CD4-positive, CD25-positive, alpha-beta regulatory T cell (primary cell): ENCODE data around the gene HPSE2. TPM values are rescaled to one million over a fixed set of nuclear protein-coding genes. Genes with fewer than 3 reads are reported as not detected.

Experiments
- ATAC-seq, 2 donors: fragments of 150-1000 bp; cut with Tn5 transposase; one replicate each; pipeline ENCODE4 v1.10.0; 2021; ENCODE audit warnings: low read depth in 2 of 2, moderate number of reproducible peaks in 2 of 2, moderate library complexity in 1 of 2
- DNase-seq, 3 donors: peaks; one replicate each; pipeline versions ENCODE4 v3.0.0 to v3.0.0-alpha.2; 2012 to 2022; ENCODE audit warnings: mixed read lengths in 1 of 3
- H3K27ac ChIP-seq: one replicate; pipeline ENCODE4 v1.7.0; 2013; ENCODE audit warnings: mild to moderate bottlenecking, low read length; ENCODE audit not compliant: insufficient read depth, poor library complexity, severe bottlenecking
- H3K27me3 ChIP-seq: one replicate; pipeline ENCODE4 v1.7.0; 2013; ENCODE audit warnings: low read length; ENCODE audit not compliant: control insufficient read depth, insufficient read depth
- H3K36me3 ChIP-seq: one replicate; pipeline ENCODE4 v1.7.0; 2013; ENCODE audit warnings: mild to moderate bottlenecking, low read length, moderate library complexity; ENCODE audit not compliant: control insufficient read depth, insufficient read depth
- H3K4me1 ChIP-seq: 2 replicates; pipeline ENCODE4 v1.7.0; 2013; ENCODE audit warnings: mild to moderate bottlenecking, low read length; ENCODE audit not compliant: insufficient read depth, control insufficient read depth, poor library complexity, severe bottlenecking
- H3K4me3 ChIP-seq: one replicate; pipeline ENCODE4 v1.7.0; 2013; ENCODE audit warnings: low read depth, mild to moderate bottlenecking, low read length, moderate library complexity
- H3K9me3 ChIP-seq, 2 experiments: 1 replicate in 1 of 2; 2 replicates in 1 of 2; pipeline ENCODE4 v1.7.0; 2013; ENCODE audit warnings: low read length in 2 of 2, mild to moderate bottlenecking in 1 of 2, moderate library complexity in 1 of 2; ENCODE audit not compliant: control insufficient read depth in 2 of 2
- H3K27ac Mint-ChIP-seq, 3 donors: one replicate each; pipeline ENCODE4 v1.8.0; 2020 to 2022; ENCODE audit warnings: mild to moderate bottlenecking in 3 of 3, mixed read lengths in 3 of 3, moderate library complexity in 2 of 3
- H3K27me3 Mint-ChIP-seq: one replicate; pipeline ENCODE4 v1.8.0; 2022; ENCODE audit warnings: mild to moderate bottlenecking, mixed read lengths
- H3K36me3 Mint-ChIP-seq: one replicate; pipeline ENCODE4 v1.8.0; 2020; ENCODE audit warnings: mixed read lengths
- H3K4me1 Mint-ChIP-seq, 4 donors: one replicate each; pipeline ENCODE4 v1.8.0; 2020 to 2022; ENCODE audit warnings: mixed read lengths in 4 of 4, mild to moderate bottlenecking in 1 of 4
- H3K4me3 Mint-ChIP-seq, 4 donors: one replicate each; pipeline ENCODE4 v1.8.0; 2020 to 2022; ENCODE audit warnings: mild to moderate bottlenecking in 4 of 4, mixed read lengths in 4 of 4, moderate library complexity in 3 of 4
- H3K9me3 Mint-ChIP-seq, 7 donors: one replicate each; pipeline ENCODE4 v1.8.0; 2020 to 2022; ENCODE audit warnings: mixed read lengths in 7 of 7, mild to moderate bottlenecking in 3 of 7, moderate library complexity in 2 of 7
- polyA plus RNA-seq, 4 donors: library from polyadenylated mRNA; unstranded; fragments of 300-500 nt; fragmentation: Illumina TruSeq; gene quantifications; one replicate each; pipeline ENCODE4 v1.2.3, GENCODE V29; 2021
- total RNA-seq: library from RNA; stranded (reverse); gene quantifications from one replicate; pipeline ENCODE4 v1.2.3, GENCODE V29; 2022

The HPSE2 gene
- total and polyA plus RNA-seq, 5 donors from 2014 or later, result 0.07 to 0.31 TPM; not detected in 3

- H3K36me3 Mint-ChIP-seq, result no peaks in the 10 kb centered on the region
- no peaks in the 10 kb centered on the region for H3K4me1 ChIP-seq
- peaks cover 11% of the 10 kb centered on the region for H3K27me3 Mint-ChIP-seq
- H3K27me3 ChIP-seq, result peaks cover 6% of the 10 kb centered on the region
- no peak for ATAC-seq
- no peak overlapping the region for H3K4me3 ChIP-seq
- H3K4me3 Mint-ChIP-seq, result no peak overlapping the region
- no peak overlapping the region for H3K27ac ChIP-seq
- H3K36me3 ChIP-seq, result no peaks in the 10 kb centered on the region
- no peaks in the 10 kb centered on the region for H3K9me3 ChIP-seq
- no peak overlapping the region for H3K27ac Mint-ChIP-seq
- no peak for DNase-seq
- no peaks in the 10 kb centered on the region for H3K9me3 Mint-ChIP-seq
- H3K4me1 Mint-ChIP-seq, result no peaks in the 10 kb centered on the region
These were observed 697.2 kb downstream of the HPSE2 start for GRCh38 chr10:98538472-98538871.

DNA sequence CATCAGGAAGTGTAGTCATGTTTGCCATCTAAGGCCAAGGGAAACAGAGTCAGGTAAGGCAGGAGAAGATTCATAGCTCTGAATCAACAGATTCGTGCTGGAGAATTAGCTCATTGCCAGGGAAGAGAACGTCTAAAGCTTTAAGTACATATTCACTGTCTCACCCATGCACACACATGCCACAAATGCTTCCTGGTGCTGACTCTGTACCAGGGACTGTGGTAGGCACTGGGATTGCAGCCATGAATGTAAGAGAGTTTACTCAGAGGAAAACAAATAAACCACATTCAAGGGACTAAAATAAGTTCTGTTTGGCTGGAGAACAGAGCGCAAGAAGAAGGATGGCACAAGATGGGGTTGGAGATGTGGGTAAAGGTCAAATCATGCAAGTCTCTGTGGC is 699.1 kb downstream of the HPSE2 start:
- H3K27ac ChIP-seq, result no peak overlapping the region
- no peak for DNase-seq
- no peaks in the 10 kb centered on the region for H3K4me1 Mint-ChIP-seq
- no peak overlapping the region for H3K27ac Mint-ChIP-seq
- no peaks in the 10 kb centered on the region for H3K9me3 Mint-ChIP-seq
- no peaks in the 10 kb centered on the region for H3K36me3 Mint-ChIP-seq
- ATAC-seq, result no peak
- no peak overlapping the region for H3K4me3 ChIP-seq
- H3K36me3 ChIP-seq, result no peaks in the 10 kb centered on the region
- H3K4me3 Mint-ChIP-seq, result no peak overlapping the region
- H3K4me1 ChIP-seq, result no peaks in the 10 kb centered on the region
- H3K9me3 ChIP-seq, result no peaks in the 10 kb centered on the region
- H3K27me3 Mint-ChIP-seq, result peaks cover 15% of the 10 kb centered on the region
- peaks cover 6% of the 10 kb centered on the region for H3K27me3 ChIP-seq

GRCh38 chr10:98533746-98534445 is 701.8 kb downstream of the HPSE2 start:
- Mint-ChIP-seq H3K4me3 (no peak overlapping the region), H3K36me3 (no peaks in the 10 kb centered on the region), H3K27ac (no peak overlapping the region), H3K27me3 (peaks cover 22% of the 10 kb centered on the region), H3K9me3 (peaks cover 0 to 1% (median 0%) of the 10 kb centered on the region in 7 donors), H3K4me1 (no peaks in the 10 kb centered on the region)
- Histone ChIP-seq H3K9me3 (no peaks in the 10 kb centered on the region), H3K27ac (no peak overlapping the region), H3K4me3 (no peak overlapping the region), H3K27me3 (peaks cover 3% of the 10 kb centered on the region), H3K4me1 (no peaks in the 10 kb centered on the region), H3K36me3 (no peaks in the 10 kb centered on the region)
- DNase-seq (no peak), ATAC-seq (no peak)

GRCh38 chr10:98533241-98533640 is 702.4 kb downstream of the HPSE2 start:
- H3K27me3 Mint-ChIP-seq, result peaks cover 20% of the 10 kb centered on the region
- no peak overlapping the region for H3K27ac Mint-ChIP-seq
- DNase-seq (no peak), ATAC-seq (no peak)
- H3K4me3 Mint-ChIP-seq, result no peak overlapping the region
- H3K4me1 Mint-ChIP-seq, result no peaks in the 10 kb centered on the region
- Histone ChIP-seq H3K4me1 (no peaks in the 10 kb centered on the region), H3K27me3 (peaks cover 3% of the 10 kb centered on the region), H3K36me3 (no peaks in the 10 kb centered on the region), H3K4me3 (no peak overlapping the region), H3K9me3 (no peaks in the 10 kb centered on the region), H3K27ac (no peak overlapping the region)
- H3K36me3 Mint-ChIP-seq, result no peaks in the 10 kb centered on the region
- peaks cover 0 to 1% (median 0%) of the 10 kb centered on the region in 7 donors for H3K9me3 Mint-ChIP-seq

GRCh38 chr10:98528805-98529183 is 706.9 kb downstream of the HPSE2 start:
- peaks cover 4% of the 10 kb centered on the region for H3K27me3 ChIP-seq
- H3K4me3 ChIP-seq, result no peak overlapping the region
- Mint-ChIP-seq H3K4me1 (no peaks in the 10 kb centered on the region), H3K9me3 (peaks cover 0 to 1% (median 0%) of the 10 kb centered on the region in 7 donors), H3K36me3 (no peaks in the 10 kb centered on the region), H3K27me3 (peaks cover 10% of the 10 kb centered on the region), H3K27ac (no peak overlapping the region), H3K4me3 (no peak overlapping the region)
- ATAC-seq (no peak), DNase-seq (no peak)
- H3K36me3 ChIP-seq, result no peaks in the 10 kb centered on the region
- no peak overlapping the region for H3K27ac ChIP-seq
- no peaks in the 10 kb centered on the region for H3K4me1 ChIP-seq
- no peaks in the 10 kb centered on the region for H3K9me3 ChIP-seq

DNA sequence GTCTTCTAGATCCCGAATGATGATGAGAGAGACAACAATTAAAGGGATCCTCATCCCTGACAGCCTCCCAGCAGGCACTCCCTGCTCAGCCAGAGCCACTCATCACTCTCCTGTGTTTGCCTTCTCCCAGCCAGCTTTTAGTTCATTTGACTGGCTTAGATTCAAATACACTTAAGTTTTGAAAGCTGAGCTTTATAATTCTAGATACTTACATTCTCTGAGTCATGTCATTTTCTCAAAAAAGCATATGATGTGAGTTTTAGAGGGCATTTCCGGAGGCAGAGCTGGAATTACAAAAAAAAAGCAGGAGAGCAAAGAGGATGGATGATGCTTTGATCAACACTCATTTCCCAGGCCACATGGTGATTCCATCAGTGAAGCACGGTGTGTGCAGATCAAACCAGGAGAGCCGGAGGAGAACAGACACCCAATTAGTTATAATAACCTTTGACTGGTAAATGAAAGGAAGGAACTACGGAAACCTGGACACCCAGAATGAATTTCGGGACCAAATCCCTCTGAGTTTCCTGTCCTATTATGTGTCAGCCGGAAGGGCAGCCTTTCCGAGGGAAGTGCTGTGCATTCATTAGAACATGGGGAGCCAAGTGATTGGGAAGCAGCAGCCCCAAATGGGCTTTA is 707.4 kb downstream of the HPSE2 start:
- Mint-ChIP-seq H3K4me3 (no peak overlapping the region), H3K9me3 (peaks cover 0 to 1% (median 0%) of the 10 kb centered on the region in 7 donors), H3K27ac (no peak overlapping the region), H3K27me3 (peaks cover 10% of the 10 kb centered on the region), H3K36me3 (no peaks in the 10 kb centered on the region), H3K4me1 (no peaks in the 10 kb centered on the region)
- Histone ChIP-seq H3K4me3 (no peak overlapping the region), H3K9me3 (no peaks in the 10 kb centered on the region), H3K36me3 (no peaks in the 10 kb centered on the region), H3K27me3 (peaks cover 4% of the 10 kb centered on the region), H3K27ac (no peak overlapping the region), H3K4me1 (no peaks in the 10 kb centered on the region)
- ATAC-seq, result no peak
- DNase-seq, result no peak

GRCh38 chr10:98525969-98526368 is 709.7 kb downstream of the HPSE2 start:
- Mint-ChIP-seq H3K4me3 (no peak overlapping the region), H3K36me3 (no peaks in the 10 kb centered on the region), H3K4me1 (no peaks in the 10 kb centered on the region), H3K27me3 (peaks cover 10% of the 10 kb centered on the region), H3K27ac (no peak overlapping the region), H3K9me3 (peaks cover 0 to 2% (median 0%) of the 10 kb centered on the region in 7 donors)
- Histone ChIP-seq H3K4me3 (no peak overlapping the region), H3K36me3 (no peaks in the 10 kb centered on the region), H3K27me3 (peaks cover 4% of the 10 kb centered on the region), H3K27ac (no peak overlapping the region), H3K9me3 (no peaks in the 10 kb centered on the region), H3K4me1 (no peaks in the 10 kb centered on the region)
- ATAC-seq, result no peak
- DNase-seq, result no peak

- Mint-ChIP-seq H3K27me3 (peaks cover 4% of the 10 kb centered on the region), H3K4me3 (no peak overlapping the region), H3K36me3 (no peaks in the 10 kb centered on the region), H3K4me1 (no peaks in the 10 kb centered on the region), H3K27ac (no peak overlapping the region), H3K9me3 (peaks cover 0 to 1% (median 0%) of the 10 kb centered on the region in 7 donors)
- H3K9me3 ChIP-seq, result no peaks in the 10 kb centered on the region
- H3K4me1 ChIP-seq, result no peaks in the 10 kb centered on the region
- H3K36me3 ChIP-seq, result no peaks in the 10 kb centered on the region
- ATAC-seq (no peak), DNase-seq (no peak)
- no peak overlapping the region for H3K4me3 ChIP-seq
- no peak overlapping the region for H3K27ac ChIP-seq
- peaks cover 4% of the 10 kb centered on the region for H3K27me3 ChIP-seq
These were observed 711.5 kb downstream of the HPSE2 start for GRCh38 chr10:98524124-98524523.
